AG08396 (cell line): Measurements from ENCODE around the gene SBNO1.
"Not testable (repeated sequence)": the region's sequence is repeated elsewhere in the genome, so short reads cannot be mapped to it uniquely, and the experiment has no call there.

Experiments
- DNase-seq: peaks from one replicate; pipeline ENCODE4 v3.0.0; 2012; ENCODE audit warnings: low spot score, mixed read lengths

Gene SBNO1

GRCh38 chr12:123270214-123271000 is 94.2 kb downstream of the SBNO1 start:
- DNase-seq, result peak; percentile 70

- no peak for DNase-seq
These were observed 94.8 kb downstream of the SBNO1 start for GRCh38 chr12:123269896-123270213.

GRCh38 chr12:123269395-123269892 is 95.2 kb downstream of the SBNO1 start:
- peak; percentile 87 for DNase-seq

GRCh38 chr12:123268850-123269249 is 95.8 kb downstream of the SBNO1 start:
- DNase-seq, result no peak

DNA sequence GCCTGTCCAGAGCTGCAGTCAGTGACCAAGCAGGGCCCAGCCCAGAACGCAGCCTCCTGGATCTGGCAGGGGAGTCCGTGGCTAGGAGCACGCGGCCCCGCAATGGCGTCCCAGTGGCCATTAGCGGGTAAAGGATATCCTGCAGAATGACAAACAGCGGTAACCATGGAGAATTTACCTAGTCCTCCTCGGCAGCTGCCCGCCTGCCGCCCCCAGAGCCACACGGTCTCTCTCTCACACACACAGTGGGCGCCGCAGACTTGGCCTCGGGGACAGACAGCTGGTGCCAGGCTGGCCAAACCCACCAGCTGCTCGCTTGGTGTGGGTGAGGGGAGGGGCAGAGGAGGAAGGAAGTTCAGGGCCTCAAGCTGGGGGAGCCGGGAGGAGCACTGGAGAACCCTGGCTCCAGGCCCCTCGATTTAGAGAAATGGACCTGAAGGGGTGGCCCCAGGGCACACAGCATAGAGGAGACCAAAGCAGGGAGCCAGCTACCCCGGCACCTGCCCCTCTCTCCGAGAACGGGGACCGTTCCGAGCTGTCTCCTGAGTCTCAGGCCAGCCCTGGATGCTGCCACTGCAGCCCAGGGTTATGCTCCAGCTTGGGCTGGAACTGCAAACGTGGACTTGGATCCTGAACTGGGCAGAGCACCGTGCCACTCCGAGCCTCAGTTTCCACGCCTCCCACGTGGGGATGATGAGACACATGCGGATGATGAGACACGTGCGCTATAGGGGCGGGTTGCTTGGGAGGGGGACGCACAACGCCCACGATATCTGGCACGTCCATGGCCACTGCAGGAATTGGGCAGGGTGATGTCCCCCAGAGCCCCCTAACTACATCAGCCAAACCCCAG is 96.4 kb downstream of the SBNO1 start:
- no peak for DNase-seq

GRCh38 chr12:123267335-123267920 is 97.2 kb downstream of the SBNO1 start:
- DNase-seq, result no peak

DNA sequence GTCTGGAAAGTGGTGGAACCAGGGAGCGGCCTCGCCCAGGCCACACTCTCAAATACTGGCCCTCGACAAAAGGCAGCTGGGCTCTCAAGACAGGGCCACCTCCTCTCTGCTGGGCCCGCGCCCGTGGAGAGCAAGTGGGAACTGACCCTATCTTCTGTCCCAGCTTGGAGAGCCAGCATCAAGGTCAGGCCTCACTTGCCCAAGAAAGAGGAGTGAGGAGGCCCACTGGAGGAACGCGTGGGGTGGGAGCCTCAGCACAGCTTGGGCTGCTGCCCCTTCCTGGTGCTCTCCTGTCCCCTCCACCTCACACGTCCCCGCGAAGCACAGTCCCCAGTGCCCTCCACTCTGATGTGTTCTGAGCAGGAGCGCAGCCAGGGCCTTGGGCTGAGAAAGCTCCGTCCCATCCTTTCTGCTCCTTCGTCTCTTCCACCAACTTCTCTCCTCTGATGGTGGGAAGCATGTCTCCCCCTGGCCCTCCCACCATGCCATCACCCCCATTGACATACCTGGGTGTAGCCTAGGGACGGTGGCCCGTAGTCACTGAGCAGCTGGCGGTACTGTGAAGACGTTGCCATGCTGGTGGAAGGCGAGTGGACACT is 97.9 kb downstream of the SBNO1 start:
- DNase-seq, result no peak

DNA sequence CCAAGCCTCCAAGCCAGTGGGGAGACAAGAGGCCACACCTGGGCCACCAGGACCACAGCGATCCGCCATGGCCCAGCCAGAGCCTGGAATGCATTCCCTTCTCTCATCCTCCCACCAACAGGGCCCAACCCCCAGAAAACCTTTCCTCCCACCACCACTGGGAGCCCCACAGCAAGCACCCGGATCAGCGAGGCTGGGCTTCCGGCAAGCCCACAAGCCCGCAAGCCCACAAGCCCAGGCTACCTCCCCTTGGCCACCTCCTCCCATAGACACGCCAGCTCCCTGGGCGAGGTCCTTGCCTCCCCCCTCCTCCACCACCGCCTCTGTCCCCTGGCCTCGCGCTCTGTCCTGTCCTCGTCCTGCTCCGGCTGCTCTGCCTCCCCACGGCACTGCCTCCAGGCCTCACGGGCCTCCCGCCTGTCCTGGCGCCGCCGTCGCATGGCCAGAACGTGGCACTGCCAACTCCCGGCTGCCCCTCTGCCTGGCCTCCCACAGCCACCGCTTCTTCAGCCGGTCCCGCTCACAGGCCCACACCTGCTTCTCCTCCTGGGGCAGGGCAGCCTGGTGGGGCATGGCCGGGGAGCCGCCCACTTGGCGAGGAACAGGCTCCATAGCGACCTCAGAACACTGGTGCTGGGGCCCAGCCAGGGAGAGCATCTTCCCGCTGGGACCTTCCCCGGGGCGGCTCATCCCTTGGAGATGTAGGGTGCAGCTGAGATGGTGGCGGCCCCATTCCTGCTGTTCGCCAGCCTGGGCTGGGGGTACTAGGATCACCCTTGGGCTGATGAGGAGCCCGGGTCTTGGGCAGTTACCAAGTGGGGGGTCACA is 98.6 kb downstream of the SBNO1 start:
- DNase-seq, result no peak

GRCh38 chr12:123264642-123265041 is 100.0 kb downstream of the SBNO1 start:
- no peak for DNase-seq

GRCh38 chr12:123263196-123263817 is 101.3 kb downstream of the SBNO1 start:
- no peak for DNase-seq

- no peak for DNase-seq
These were observed 103.5 kb downstream of the SBNO1 start for GRCh38 chr12:123261196-123261595.

DNA sequence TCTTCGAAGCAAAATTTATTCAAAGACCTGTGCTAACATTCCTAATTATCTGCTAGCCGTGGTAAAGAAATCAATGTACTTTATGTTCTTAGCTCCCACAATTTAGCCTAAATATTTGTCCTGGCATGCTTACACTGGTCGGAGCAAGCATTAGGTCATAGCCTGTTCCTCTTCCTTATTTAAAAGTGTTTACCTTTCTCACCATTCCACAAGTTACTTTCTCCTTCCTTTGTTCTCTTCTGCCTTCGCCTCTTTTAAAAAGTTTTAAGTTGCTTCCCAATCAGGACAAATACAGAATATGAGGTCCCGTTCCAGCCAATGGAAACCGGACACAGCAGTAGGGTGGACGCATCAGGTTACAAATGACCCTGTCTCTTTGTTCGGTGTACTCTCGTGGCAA is 104.6 kb downstream of the SBNO1 start:
- DNase-seq, result no peak

GRCh38 chr12:123258593-123258992 is 106.1 kb downstream of the SBNO1 start:
- DNase-seq, result no peak

GRCh38 chr12:123254853-123255446 is 109.7 kb downstream of the SBNO1 start:
- DNase-seq, result no peak

- no peak for DNase-seq
These were observed 110.8 kb downstream of the SBNO1 start for GRCh38 chr12:123253641-123254459.

DNA sequence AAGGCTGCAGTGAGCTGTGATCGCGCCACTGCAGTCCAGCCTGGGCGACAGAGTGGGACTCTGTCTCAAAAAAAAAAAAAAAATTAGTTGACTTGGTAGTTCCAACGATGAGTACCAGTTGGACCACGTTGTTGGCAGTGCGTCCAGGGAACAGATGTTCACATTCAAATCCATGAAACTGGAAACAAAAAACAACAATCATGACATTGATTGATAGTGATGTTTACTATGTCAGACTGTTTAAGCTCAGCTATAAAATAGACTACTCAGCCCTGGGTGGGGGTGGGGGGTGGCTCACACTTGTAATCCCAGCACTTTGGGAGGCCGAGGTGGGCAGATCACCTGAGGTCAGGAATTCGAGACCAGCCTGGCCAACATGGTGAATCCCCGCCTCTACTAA is 112.3 kb downstream of the SBNO1 start:
- not testable (repeated sequence) for DNase-seq

DNA sequence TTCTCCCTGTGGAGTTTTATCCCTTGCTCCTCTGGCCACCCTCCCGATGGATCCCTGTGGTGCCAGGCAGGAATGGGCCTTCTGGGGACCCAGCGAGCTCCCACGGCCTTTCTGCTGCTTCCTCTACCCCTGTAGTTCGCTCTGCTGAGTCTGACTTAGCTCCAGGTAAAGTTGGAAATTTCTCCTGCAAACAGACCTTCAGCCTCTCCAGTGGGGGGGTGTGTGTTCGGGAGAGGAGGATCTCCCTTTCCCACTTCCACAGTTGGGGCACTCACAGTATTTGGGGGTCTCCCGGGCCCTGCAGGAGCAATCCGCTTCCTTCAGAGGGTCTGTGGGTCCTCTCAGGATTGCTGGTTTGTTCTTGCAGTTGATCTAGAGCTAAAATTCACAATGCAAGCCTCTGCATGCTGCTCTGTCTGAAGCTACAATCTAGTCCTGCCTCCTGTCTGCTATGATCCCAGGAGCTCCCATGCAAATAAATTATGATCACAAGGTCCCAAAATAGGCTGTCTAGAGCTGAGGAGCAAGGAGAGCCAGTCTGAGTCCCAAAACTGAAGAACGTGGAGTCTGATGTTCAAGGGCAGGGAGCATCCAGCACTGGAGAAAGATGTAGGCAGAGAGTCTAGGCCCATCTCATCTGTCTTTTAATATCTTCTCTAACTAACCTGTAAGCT is 113.1 kb downstream of the SBNO1 start:
- no peak for DNase-seq

GRCh38 chr12:123250471-123251383 is 113.9 kb downstream of the SBNO1 start:
- DNase-seq, result no peak
